H1 (cell line): Measurements from ENCODE around the gene DDX41. TPM values are rescaled to one million over a fixed set of nuclear protein-coding genes. Genes with fewer than 3 reads are reported as not detected.

Experiments
- BCL11A ChIP-seq, 2 experiments: IDR thresholded peaks; one replicate each; pipeline ENCODE4 v1.6.1; 2011; ENCODE audit warnings: low read depth in 2 of 2, low read length in 2 of 2, mild to moderate bottlenecking in 2 of 2
- CEBPB ChIP-seq: IDR thresholded peaks from 2 replicates; pipeline ENCODE4 v1.6.1; 2012; ENCODE audit warnings: low read depth, low read length
- CTBP2 ChIP-seq: IDR thresholded peaks from 2 replicates; pipeline ENCODE4 v1.7.0; 2011; ENCODE audit warnings: borderline replicate concordance, mild to moderate bottlenecking, moderate library complexity, mixed read lengths, low read length; ENCODE audit not compliant: insufficient read depth, insufficient read length
- EGR1 ChIP-seq: IDR thresholded peaks from 2 replicates; pipeline ENCODE4 v1.6.1; 2011; ENCODE audit warnings: low read depth, low read length, borderline replicate concordance
- JUN ChIP-seq: IDR thresholded peaks from 2 replicates; pipeline ENCODE4 v1.6.1; 2011; ENCODE audit warnings: low read depth, mild to moderate bottlenecking, improper control_type of control experiment, low read length
- JUND ChIP-seq: IDR thresholded peaks from 2 replicates; pipeline ENCODE4 v1.6.1; 2011; ENCODE audit warnings: mild to moderate bottlenecking, improper control_type of control experiment, low read length
- KDM1A ChIP-seq: fragments of 200-600, 300-600 bp; sonication (generic); IDR thresholded peaks from 2 replicates; pipeline ENCODE4 v1.7.1; 2016; ENCODE audit warnings: mild to moderate bottlenecking, low read length, borderline replicate concordance
- MAFK ChIP-seq: IDR thresholded peaks from 2 replicates; pipeline ENCODE4 v1.6.1; 2012; ENCODE audit warnings: low read depth, mild to moderate bottlenecking, improper control_type of control experiment, low read length
- NRF1 ChIP-seq: IDR thresholded peaks from 2 replicates; pipeline ENCODE4 v1.6.1; 2011; ENCODE audit warnings: mild to moderate bottlenecking, low read depth, low read length, improper control_type of control experiment
- POU5F1 ChIP-seq: IDR thresholded peaks from 2 replicates; pipeline ENCODE4 v1.6.1; 2011; ENCODE audit warnings: low read depth, mild to moderate bottlenecking, low read length, moderate library complexity
- RAD21 ChIP-seq, 2 experiments: IDR thresholded peaks in 1 of 2; conservative IDR thresholded peaks in 1 of 2; 2 replicates each; pipeline ENCODE4 v1.6.1; 2011; ENCODE audit warnings: low read depth in 2 of 2, low read length in 2 of 2, improper control_type of control experiment in 1 of 2, inconsistent platforms in 1 of 2, mild to moderate bottlenecking in 1 of 2, moderate library complexity in 1 of 2
- RXRA ChIP-seq: IDR thresholded peaks from 2 replicates; pipeline ENCODE4 v1.6.1; 2011; ENCODE audit warnings: low read depth, mild to moderate bottlenecking, low read length, moderate library complexity; ENCODE audit not compliant: insufficient read depth
- SIN3A ChIP-seq, 2 experiments: IDR thresholded peaks in 1 of 2; conservative IDR thresholded peaks in 1 of 2; 2 replicates each; pipeline ENCODE4 v1.6.1; 2011 to 2012; ENCODE audit warnings: low read length in 2 of 2, improper control_type of control experiment in 1 of 2, low read depth in 1 of 2, mild to moderate bottlenecking in 1 of 2
- SIX5 ChIP-seq: IDR thresholded peaks from 2 replicates; pipeline ENCODE4 v1.6.1; 2011; ENCODE audit warnings: mild to moderate bottlenecking, low read depth, low read length
- SP1 ChIP-seq: IDR thresholded peaks from 2 replicates; pipeline ENCODE4 v1.6.1; 2011; ENCODE audit warnings: low read depth, low read length
- SRF ChIP-seq: IDR thresholded peaks from 2 replicates; pipeline ENCODE4 v1.6.1; 2011; ENCODE audit warnings: mild to moderate bottlenecking, low read depth, low read length, moderate library complexity
- TBP ChIP-seq: IDR thresholded peaks from 2 replicates; pipeline ENCODE4 v1.6.1; 2011; ENCODE audit warnings: low read depth, low read length, improper control_type of control experiment
- ZNF274 ChIP-seq: IDR thresholded peaks from 2 replicates; pipeline ENCODE4 v1.7.0; 2012; ENCODE audit warnings: low read length, borderline replicate concordance; ENCODE audit errors: extremely low read depth
- polyA plus RNA-seq, 7 experiments: library from polyadenylated mRNA; depleted of rRNA in 3 of 7; stranded (reverse) in 5 of 7; unstranded in 2 of 7; fragments of >200 nt in 5 of 7; fragments of 200-250 nt in 2 of 7; gene quantifications; 1 replicate in 5 of 7; 2 replicates in 1 of 7; 4 replicates in 1 of 7; pipeline versions ENCODE4 v1.2.1 to v1.2.3, GENCODE V29; 2011 to 2013; ENCODE audit warnings: missing spikeins in 2 of 7, mixed read lengths in 2 of 7
- total RNA-seq: library from RNA; stranded (reverse); fragmentation: NEBNext Ultra II Directional; extraction: Animal tissue kit (Norgen Biotek cat#: 25700); gene quantifications from 2 replicates; pipeline ENCODE4 v1.2.1, GENCODE V29; 2021
- TF ChIP-seq, protein P1 (sequence below): IDR thresholded peaks from 2 replicates; pipeline ENCODE4 v1.6.1; 2012; ENCODE audit warnings: inconsistent platforms
- TF ChIP-seq, protein P2 (sequence below): IDR thresholded peaks from 2 replicates; pipeline ENCODE4 v1.6.1; 2012; ENCODE audit warnings: low read length, inconsistent platforms
- TF ChIP-seq, protein P3 (sequence below): IDR thresholded peaks from 2 replicates; pipeline ENCODE4 v1.6.1; 2012; ENCODE audit warnings: inconsistent platforms

The DDX41 gene
- total and polyA plus RNA-seq, 2 of the 8 experiments (the other 6 are each of a cell fraction or from before 2014, with no cell fraction given), result 102 to 135 TPM

DNA sequence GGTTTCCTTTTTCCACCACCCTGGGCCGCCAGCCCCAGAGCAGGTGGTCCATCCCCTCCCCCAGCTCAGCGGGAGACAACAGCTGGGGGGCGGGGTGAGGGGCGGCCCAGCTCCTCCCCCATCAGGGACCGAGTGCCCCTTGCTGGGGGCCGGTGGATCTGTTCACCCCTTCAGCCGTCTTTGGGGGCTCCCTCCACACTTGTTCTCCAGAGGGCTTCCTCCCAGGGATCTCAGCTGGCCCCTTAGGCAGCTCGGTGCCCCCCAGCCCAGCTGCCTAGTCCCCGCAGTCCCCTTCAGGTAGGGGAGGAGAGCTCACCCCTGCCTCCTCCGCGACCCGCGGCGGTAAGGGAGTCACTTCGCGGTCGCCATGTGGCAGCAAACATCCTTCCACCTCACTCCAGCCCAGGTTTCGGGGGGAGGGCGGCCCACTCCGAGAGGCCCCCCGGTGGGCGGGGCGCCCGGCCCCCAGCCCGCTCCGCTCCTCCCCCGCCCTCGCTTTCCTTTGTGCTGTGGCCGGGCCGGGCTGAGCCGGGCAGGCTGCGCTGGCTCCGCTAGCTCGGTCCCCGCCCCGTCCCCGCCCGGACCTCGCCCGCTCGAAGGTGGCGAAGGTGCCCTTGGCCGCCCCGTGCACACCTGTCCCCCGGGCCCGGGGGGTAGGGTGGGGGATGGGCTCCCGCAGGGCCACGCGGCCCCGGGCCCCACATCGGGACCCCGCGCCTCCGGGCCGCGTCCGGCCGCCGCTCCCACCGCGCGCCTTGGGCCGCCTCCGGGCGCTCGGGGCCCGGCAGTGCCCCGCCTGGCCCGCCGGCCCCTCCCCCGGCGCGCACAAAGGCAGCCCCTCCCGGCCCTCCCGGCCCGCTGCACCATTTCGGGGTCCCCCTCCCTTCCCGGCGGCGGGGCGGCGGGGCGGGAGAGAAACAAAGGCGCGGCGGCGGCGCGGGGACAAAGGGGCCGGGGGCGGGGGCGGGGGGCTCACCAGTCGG, 44.0 kb downstream of the DDX41 start (continued):
- TF ChIP-seq ZNF274, result no peak
- TF ChIP-seq NRF1, result no peak
- TF ChIP-seq EGR1, result no peak
- no peak for TF ChIP-seq RXRA
- TF ChIP-seq SP1, result no peak
- TF ChIP-seq, protein P1, sequence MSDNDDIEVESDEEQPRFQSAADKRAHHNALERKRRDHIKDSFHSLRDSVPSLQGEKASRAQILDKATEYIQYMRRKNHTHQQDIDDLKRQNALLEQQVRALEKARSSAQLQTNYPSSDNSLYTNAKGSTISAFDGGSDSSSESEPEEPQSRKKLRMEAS, result peak; percentile 50
- TF ChIP-seq TBP, result peak; percentile 34; the same call in 1 of the 2 replicates
- 0 out of 2 replicates have a peak, but pooled peaks have one; percentile 21 for TF ChIP-seq KDM1A
- TF ChIP-seq SRF, result no peak
- no peak for TF ChIP-seq POU5F1
- TF ChIP-seq, protein P2, sequence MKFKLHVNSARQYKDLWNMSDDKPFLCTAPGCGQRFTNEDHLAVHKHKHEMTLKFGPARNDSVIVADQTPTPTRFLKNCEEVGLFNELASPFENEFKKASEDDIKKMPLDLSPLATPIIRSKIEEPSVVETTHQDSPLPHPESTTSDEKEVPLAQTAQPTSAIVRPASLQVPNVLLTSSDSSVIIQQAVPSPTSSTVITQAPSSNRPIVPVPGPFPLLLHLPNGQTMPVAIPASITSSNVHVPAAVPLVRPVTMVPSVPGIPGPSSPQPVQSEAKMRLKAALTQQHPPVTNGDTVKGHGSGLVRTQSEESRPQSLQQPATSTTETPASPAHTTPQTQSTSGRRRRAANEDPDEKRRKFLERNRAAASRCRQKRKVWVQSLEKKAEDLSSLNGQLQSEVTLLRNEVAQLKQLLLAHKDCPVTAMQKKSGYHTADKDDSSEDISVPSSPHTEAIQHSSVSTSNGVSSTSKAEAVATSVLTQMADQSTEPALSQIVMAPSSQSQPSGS, result no peak
- TF ChIP-seq, protein P3, sequence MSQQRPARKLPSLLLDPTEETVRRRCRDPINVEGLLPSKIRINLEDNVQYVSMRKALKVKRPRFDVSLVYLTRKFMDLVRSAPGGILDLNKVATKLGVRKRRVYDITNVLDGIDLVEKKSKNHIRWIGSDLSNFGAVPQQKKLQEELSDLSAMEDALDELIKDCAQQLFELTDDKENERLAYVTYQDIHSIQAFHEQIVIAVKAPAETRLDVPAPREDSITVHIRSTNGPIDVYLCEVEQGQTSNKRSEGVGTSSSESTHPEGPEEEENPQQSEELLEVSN, result no peak
- no peak for TF ChIP-seq SIX5
- no peak for TF ChIP-seq BCL11A (IDR thresholded peaks at IDR 0.05; ENCODE audit: low read depth in 2 of 2, low read length in 2 of 2)
- TF ChIP-seq JUND, result no peak
- peak in 1 of 2 experiments; percentile 77; a peak in 1 of 4 replicates for TF ChIP-seq SIN3A (conservative IDR thresholded peaks at IDR 0.05 in 1 of 2, IDR thresholded peaks at IDR 0.05 in 1 of 2; ENCODE audit: low read depth in 1 of 2, low read length in 2 of 2)
- TF ChIP-seq JUN, result no peak
- TF ChIP-seq MAFK, result no peak
- TF ChIP-seq CTBP2, result no peak
- TF ChIP-seq CEBPB, result no peak
- no peak for TF ChIP-seq RAD21 (IDR thresholded peaks at IDR 0.05 in 1 of 2, conservative IDR thresholded peaks at IDR 0.05 in 1 of 2; ENCODE audit: low read depth in 2 of 2, low read length in 2 of 2)
